CD1c-positive myeloid dendritic cell (primary cell): ENCODE data around the gene SFT2D1.
A peak's percentile ranks its signal among the peaks of the same experiment; 100 is the strongest.

Source experiments
- DNase-seq: peaks from one replicate; pipeline ENCODE4 v3.0.0-alpha.2; 2016; ENCODE audit errors: extremely low spot score

Gene SFT2D1

GRCh38 chr6:166277892-166278578 lies 64.3 kb downstream of the SFT2D1 start:
- no peak for DNase-seq

- DNase-seq: no peak
These were observed 65.3 kb downstream of the SFT2D1 start for GRCh38 chr6:166277018-166277417.

GRCh38 chr6:166275714-166276166 lies 66.6 kb downstream of the SFT2D1 start:
- peak; percentile 82 for DNase-seq

GRCh38 chr6:166274739-166275370 lies 67.5 kb downstream of the SFT2D1 start:
- DNase-seq: no peak

- no peak for DNase-seq
These were observed 68.2 kb downstream of the SFT2D1 start for GRCh38 chr6:166274163-166274562.

GRCh38 chr6:166271376-166271765 lies 71.0 kb downstream of the SFT2D1 start:
- no peak for DNase-seq

- no peak for DNase-seq
These were observed 71.5 kb downstream of the SFT2D1 start for GRCh38 chr6:166270706-166271375.
